CD4-positive, alpha-beta T cell treated with Interleukin-17A for 4 hours (primary cell): ENCODE measurements around the gene NAT16.

ENCODE experiments used
- DNase-seq: peaks from one replicate; pipeline ENCODE4 v3.0.0-alpha.2; 2020; ENCODE audit warnings: mixed read lengths

Gene NAT16

GRCh38 chr7:101170617-101171441, 9.3 kb downstream of the NAT16 start:
- DNase-seq, result no peak

DNA sequence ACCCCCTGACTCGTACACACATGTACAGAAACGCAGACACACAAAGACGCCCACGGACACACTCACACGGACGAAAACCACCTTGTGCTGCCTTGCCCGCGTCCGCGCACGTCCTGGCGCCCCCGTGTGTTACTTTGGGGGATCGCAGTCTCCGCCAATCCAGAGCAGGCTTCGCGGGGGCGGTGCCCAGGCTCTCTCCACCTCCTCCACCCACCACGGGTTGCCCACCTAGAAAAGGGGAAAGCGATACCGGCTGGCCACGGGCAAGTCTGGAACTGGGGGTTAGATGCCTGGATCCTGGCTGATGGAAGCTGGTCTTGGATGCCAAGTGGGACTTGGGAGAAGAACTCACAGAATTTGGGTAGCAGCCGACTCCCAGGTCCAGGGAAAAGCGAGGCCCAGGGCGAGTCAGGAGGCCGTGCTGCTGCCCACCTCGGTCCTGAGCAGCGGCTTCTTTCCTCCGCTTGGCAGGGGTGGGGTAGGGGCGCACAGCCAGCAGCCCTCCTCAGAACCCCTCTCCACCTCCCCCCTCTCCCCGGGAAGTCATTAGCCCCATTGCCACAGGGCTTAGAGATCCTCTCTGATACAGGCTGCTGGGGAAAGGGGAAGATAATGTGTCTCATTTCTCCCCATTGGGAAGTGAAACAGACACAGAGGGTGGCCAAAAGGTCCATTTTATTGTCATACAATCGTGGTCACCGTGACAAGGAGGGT, 10.1 kb downstream of the NAT16 start:
- peak; percentile 85 for DNase-seq

DNA sequence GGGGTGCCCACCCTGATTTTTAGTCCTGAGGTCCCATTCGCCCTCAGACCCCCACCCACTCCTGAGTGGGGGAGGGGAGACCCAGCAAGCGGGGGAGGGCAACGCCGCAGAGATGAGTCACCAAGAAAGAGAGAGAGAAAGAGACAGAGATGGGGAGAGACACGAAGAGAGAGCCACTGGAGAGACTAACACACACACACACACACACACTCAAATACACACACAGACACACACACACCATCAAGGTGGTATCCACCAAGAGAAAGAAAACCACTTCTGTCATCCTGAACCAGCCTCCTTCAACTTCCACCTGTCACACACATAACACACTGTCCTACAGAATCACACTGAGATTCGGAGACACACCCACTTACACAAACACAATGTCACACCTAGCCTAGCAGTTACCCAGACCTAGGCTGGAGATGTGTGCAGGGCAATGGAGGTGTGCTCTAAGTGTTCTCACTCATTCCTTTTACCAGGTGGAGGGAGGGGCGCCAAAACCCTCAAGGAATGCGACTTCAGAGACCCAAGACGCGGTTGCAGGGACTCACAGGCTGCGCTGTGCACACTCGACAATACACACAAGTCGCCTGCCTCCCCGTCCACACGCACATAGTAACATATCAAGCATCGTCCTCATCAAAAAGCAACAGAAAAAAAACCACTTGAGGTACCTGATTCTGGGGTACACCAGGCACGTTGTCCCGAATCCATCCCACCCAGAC, 10.8 kb downstream of the NAT16 start:
- DNase-seq, result no peak

DNA sequence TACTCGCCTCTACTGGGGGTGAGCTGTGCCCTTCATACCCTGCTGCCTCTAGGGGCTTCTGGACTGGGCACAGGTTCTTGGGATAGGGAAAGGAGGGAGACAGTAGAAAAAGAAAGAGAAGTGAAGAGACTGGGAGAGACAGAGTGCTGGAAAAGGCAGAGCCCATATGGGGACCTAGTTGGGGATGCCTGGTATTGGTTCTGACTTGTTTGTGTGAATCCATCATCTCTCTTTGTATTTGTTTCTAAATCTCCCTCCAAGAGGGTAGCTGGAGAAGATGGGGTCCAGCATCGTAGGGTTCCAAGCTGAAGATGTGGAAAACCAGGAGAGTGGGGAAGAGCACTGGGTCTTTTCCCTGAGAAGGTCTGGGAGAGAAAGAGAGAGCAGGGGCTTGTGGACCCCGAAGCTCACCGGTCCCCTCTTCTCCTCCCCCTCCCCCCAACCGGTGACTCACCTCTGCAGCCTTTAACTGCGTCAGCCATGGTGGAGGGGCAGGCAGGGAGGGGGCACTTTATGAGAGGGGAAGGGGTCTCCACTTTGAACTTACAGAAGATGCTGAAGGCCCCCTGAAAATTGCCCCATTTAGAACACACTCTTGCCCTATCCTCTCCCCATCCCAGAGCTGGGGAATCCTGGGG, 11.6 kb downstream of the NAT16 start:
- DNase-seq, result no peak

GRCh38 chr7:101167645-101168411, 12.3 kb downstream of the NAT16 start:
- no peak for DNase-seq

GRCh38 chr7:101166909-101167644, 13.0 kb downstream of the NAT16 start:
- no peak for DNase-seq

DNA sequence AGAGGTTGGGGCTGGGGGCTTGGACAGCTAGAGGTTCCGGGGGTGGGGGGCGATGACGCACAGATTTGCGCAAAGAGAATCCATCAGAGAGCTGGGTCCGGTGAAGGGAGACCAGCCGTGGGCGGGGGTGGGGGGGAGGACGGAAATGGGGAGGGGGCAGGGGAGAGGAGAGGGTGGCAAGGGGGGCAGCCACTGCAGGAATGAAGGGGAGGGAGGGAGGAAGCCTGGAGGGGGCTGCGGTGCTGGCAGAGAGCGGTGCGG, 13.5 kb downstream of the NAT16 start:
- no peak for DNase-seq

GRCh38 chr7:101165958-101166647, 14.0 kb downstream of the NAT16 start:
- DNase-seq, result no peak

- peak; percentile 94 for DNase-seq
Measured at GRCh38 chr7:101165075-101165957, 14.8 kb downstream of the NAT16 start, which contains the start of gene VGF. TSS of gene VGF (minus strand) at chr7:101165569. CDS start at chr7:101164843, 726 bp downstream.

DNA sequence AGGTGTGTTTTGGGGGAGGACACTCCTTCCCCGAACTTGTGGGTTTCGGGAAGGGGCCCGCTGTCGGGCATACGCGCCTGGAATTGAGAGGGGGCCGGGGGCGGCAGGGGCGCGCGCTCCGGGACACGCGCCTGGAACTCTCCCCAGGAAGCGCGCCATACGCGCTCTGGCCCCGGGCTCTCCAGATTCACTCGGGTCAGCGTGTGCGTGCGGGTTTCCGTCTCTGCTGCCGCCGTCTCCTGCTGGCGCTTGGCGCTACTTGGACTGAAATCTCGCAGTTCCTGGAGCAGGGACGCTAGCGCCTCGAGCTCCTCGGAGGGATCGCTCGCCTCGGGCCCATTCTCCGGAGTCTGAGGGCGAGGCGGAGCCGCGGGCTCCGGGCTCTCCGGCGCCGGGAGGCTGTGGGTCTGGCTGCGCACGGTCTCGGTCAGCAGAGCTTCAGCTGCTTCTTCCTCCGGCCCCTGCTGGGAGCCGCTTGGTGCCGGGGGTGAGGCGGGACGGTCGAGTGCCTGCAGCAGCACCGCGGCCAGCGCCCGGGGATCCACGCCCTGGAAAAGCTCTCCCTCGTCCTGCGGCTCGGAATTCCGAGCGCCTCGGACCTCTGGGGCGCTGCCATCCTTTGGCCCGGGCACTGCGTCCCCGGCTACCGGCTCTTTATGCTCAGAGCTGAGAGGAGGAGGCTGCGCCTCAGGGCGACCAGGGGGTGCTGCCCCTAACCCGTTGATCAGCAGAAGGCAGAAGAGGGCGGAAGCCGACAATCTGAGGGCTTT, 15.8 kb downstream of the NAT16 start:
- DNase-seq, result peak; percentile 25

DNA sequence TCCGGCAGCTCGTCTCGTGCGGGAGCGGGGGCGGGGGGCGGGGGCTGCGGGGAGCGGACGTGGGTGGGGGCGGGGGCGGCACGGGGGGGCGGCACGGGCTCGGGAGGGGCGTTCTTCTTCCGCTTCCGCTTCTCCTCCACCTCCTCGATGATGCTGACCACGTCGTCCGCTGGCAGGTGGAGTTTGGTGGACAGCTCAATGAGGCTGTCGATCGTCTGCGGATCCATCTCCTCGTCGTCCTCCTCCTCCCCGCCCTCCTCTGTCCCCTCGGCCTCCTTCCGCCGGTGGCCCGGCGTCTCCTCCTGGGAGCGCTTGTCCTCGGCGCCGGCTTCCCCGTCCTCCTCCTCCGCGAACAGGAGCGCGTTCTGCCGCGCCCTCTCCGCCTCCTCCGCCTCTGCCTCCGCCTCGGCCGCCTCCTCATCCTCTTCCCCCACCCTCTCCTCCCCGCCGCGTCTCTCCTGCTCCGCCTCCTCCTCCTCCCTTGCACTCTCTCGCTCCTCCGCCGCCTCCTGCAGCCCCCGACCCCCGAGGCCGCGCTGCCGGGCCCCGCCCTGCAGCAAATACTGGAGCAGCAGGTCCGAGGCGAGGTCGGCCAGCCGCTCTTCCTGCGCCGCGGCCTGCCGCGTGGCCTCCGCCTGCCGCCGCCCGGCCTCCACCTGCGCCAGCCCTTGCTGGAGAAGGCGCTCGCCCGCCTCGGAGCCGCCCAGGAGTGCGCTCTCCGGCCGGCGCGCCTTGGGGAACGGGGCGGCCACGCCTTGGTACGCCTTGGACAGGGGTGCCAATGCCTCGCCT, 16.6 kb downstream of the NAT16 start:
- DNase-seq, result peak; percentile 62

DNA sequence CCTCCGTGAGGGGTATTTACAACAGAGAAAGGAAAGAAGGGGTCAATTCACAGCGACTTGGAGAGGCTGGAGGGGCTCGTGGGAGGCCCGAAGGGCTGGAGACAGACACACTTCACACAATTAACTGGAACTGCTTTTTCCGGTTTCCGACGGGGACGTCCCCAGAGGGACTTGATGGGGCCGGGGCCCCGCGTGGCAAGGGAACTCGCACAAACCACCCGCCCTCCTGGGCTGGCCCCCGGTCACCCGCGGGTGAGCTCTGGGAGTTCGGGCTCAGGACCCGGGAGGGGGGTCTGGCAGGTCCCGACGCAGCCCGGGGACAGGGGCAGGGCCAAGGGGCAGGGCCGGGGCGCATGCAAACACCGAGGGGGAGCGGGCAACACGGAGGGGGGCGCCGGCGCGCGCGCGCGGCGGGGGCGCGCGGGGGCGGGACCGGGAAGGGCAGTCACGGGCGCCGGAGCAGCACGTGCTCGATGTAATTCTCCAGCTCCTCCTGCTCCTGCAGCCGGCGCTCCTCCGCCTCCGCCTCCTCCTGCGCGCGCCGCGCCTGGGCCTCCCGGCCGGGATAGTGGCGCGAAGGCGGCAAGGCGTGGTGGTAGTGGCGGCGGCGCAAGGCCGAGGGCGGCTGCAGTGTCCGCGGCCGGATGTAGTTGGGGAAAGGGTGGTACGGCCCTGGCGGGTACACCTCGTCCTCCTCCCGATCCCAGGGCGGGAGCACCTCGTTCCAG, 17.4 kb downstream of the NAT16 start:
- DNase-seq, result no peak

DNA sequence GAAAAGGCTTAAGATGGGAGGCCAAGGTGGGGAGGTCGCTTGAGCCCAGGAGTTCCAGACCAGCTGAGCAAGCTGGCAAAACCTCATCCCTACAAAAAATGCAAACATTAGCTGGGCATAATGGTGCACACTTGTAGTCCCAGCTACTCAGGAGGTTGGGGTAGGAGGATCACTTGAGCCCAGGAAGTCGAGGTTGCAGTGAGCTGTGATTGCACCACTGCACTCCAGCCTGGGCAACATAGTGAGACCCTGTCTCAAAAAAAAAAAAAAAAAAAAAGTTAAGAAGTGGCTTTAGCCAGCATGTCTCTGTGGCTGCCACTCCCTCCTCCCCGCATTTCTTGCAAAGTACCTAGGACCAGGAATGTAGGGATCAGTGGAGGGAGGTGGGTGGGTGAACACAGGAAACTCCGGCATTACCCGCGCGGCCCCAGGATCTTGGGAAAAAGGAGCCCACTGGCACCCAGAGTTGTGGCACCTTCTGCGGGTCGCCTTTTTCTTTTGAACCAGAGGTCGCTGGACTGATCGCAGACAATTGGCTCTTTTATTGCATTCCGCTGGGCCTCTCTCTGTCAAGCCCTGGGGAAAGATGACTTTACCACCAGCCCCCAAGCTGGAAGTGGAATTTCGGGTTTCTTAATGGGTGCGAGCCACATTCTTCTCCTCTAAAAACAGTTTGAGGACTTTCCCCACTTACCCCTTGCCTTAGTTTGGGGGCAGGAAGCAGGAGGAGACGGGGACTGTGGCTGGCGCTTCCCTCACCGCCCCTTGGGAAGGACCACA, 18.2 kb downstream of the NAT16 start:
- DNase-seq, result no peak

- DNase-seq, result no peak
Measured at GRCh38 chr7:101160910-101161309, 19.2 kb downstream of the NAT16 start.

- DNase-seq, result no peak
Measured at GRCh38 chr7:101159696-101160674, 20.1 kb downstream of the NAT16 start.
